GM12878 (cell line): ENCODE data around the gene FUBP1.

Source experiments
- ATF7 ChIP-seq: fragments of 450-650 bp; IDR thresholded peaks from 2 replicates; pipeline ENCODE4 v1.6.1; 2016; ENCODE audit warnings: low read depth, mild to moderate bottlenecking
- CTCF ChIP-seq, 3 experiments: IDR thresholded peaks in 2 of 3; conservative IDR thresholded peaks in 1 of 3; 2 replicates each; pipeline ENCODE4 v1.5.1; 2011; ENCODE audit warnings: low read depth in 3 of 3, low read length in 3 of 3, mild to moderate bottlenecking in 3 of 3, control low read depth in 2 of 3, moderate library complexity in 2 of 3, inconsistent platforms in 1 of 3, mixed read lengths in 1 of 3; ENCODE audit not compliant: control insufficient read depth in 2 of 3, insufficient read depth in 1 of 3; ENCODE audit errors: extremely low read depth in 1 of 3
- FOXM1 ChIP-seq: IDR thresholded peaks from 2 replicates; pipeline ENCODE4 v1.6.1; 2012; ENCODE audit warnings: low read depth, mild to moderate bottlenecking, inconsistent platforms, low read length, moderate library complexity
- GATAD2B ChIP-seq: fragments of 450-650 bp; conservative IDR thresholded peaks from 2 replicates; pipeline ENCODE4 v1.6.1; 2017; ENCODE audit warnings: low read depth, mild to moderate bottlenecking, moderate library complexity
- IRF3 ChIP-seq: fragments of 450-650 bp; IDR thresholded peaks from 2 replicates; pipeline ENCODE4 v1.6.1; 2014; ENCODE audit warnings: mild to moderate bottlenecking
- JUND ChIP-seq: IDR thresholded peaks from 2 replicates; pipeline ENCODE4 v1.6.1; 2012; ENCODE audit warnings: low read depth, mild to moderate bottlenecking, low read length, improper control_type of control experiment, moderate library complexity
- NFYB ChIP-seq: IDR thresholded peaks from 2 replicates; pipeline ENCODE4 v1.6.1; 2011; ENCODE audit warnings: low read depth, mild to moderate bottlenecking, low read length, improper control_type of control experiment, moderate library complexity; ENCODE audit not compliant: insufficient read depth
- POLR2A ChIP-seq: IDR thresholded peaks from 2 replicates; pipeline ENCODE4 v1.6.1; 2011; ENCODE audit warnings: low read depth, mild to moderate bottlenecking, low read length
- PRDM15 ChIP-seq: fragments of 450-650 bp; formaldehyde crosslinking; IDR thresholded peaks from 2 replicates; pipeline ENCODE4 v1.4.0; 2020; ENCODE audit warnings: mild to moderate bottlenecking, moderate library complexity
- SIN3A ChIP-seq: IDR thresholded peaks from 2 replicates; pipeline ENCODE4 v1.6.1; 2012; ENCODE audit warnings: low read depth, low read length, improper control_type of control experiment

GRCh38 chr1:77991638-77992037 is 12.8 kb upstream of the FUBP1 start:
- TF ChIP-seq ATF7 (no peak), IRF3 (no peak), PRDM15 (CRISPR knock-in tag) (no peak), SIN3A (no peak), POLR2A (no peak), CTCF (IDR thresholded peaks at IDR 0.05 in 2 of 3, conservative IDR thresholded peaks at IDR 0.05 in 1 of 3; ENCODE audit: control insufficient read depth in 2 of 3, extremely low read depth in 1 of 3, insufficient read depth in 1 of 3, low read depth in 3 of 3, low read length in 3 of 3) (no peak), JUND (no peak), GATAD2B (no peak), NFYB (no peak), FOXM1 (no peak)
